HL-60 (cell line): Measurements from ENCODE around the gene C2orf78.

Experiments used
- TF ChIP-seq, protein P1 (sequence below): IDR thresholded peaks from one replicate; pipeline ENCODE4 v1.5.1; 2011; ENCODE audit warnings: low read length, control low read depth, inconsistent platforms; ENCODE audit not compliant: insufficient read depth
- TF ChIP-seq, protein P2 (sequence below): IDR thresholded peaks from 2 replicates; pipeline ENCODE4 v1.6.1; 2012; ENCODE audit warnings: low read depth; ENCODE audit not compliant: insufficient replicate concordance

DNA sequence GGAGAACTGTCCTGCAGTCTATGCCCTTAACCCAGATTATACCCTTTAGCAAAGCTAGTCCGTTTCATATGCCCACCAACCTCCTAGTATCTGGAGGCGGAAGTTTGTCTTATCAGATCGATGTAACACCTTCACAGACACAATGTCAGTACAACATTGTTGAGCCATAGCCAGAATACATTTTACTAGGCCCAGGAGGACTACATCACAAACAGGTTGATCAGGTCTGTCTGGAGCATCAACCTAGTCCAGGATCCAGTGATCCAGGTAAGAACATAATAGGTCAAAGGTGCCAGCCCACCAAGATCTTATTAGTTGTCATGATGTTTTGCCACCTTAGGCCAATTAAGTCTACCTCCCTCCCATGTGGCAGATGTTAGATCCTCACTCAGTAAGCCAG is 44.9 kb upstream of the C2orf78 start:
- TF ChIP-seq, protein P1, sequence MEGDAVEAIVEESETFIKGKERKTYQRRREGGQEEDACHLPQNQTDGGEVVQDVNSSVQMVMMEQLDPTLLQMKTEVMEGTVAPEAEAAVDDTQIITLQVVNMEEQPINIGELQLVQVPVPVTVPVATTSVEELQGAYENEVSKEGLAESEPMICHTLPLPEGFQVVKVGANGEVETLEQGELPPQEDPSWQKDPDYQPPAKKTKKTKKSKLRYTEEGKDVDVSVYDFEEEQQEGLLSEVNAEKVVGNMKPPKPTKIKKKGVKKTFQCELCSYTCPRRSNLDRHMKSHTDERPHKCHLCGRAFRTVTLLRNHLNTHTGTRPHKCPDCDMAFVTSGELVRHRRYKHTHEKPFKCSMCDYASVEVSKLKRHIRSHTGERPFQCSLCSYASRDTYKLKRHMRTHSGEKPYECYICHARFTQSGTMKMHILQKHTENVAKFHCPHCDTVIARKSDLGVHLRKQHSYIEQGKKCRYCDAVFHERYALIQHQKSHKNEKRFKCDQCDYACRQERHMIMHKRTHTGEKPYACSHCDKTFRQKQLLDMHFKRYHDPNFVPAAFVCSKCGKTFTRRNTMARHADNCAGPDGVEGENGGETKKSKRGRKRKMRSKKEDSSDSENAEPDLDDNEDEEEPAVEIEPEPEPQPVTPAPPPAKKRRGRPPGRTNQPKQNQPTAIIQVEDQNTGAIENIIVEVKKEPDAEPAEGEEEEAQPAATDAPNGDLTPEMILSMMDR = no peak
- TF ChIP-seq, protein P2, sequence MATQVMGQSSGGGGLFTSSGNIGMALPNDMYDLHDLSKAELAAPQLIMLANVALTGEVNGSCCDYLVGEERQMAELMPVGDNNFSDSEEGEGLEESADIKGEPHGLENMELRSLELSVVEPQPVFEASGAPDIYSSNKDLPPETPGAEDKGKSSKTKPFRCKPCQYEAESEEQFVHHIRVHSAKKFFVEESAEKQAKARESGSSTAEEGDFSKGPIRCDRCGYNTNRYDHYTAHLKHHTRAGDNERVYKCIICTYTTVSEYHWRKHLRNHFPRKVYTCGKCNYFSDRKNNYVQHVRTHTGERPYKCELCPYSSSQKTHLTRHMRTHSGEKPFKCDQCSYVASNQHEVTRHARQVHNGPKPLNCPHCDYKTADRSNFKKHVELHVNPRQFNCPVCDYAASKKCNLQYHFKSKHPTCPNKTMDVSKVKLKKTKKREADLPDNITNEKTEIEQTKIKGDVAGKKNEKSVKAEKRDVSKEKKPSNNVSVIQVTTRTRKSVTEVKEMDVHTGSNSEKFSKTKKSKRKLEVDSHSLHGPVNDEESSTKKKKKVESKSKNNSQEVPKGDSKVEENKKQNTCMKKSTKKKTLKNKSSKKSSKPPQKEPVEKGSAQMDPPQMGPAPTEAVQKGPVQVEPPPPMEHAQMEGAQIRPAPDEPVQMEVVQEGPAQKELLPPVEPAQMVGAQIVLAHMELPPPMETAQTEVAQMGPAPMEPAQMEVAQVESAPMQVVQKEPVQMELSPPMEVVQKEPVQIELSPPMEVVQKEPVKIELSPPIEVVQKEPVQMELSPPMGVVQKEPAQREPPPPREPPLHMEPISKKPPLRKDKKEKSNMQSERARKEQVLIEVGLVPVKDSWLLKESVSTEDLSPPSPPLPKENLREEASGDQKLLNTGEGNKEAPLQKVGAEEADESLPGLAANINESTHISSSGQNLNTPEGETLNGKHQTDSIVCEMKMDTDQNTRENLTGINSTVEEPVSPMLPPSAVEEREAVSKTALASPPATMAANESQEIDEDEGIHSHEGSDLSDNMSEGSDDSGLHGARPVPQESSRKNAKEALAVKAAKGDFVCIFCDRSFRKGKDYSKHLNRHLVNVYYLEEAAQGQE = no peak
